Measurements from ENCODE around the gene PHC3. TPM values are rescaled to one million over a fixed set of nuclear protein-coding genes. Genes with fewer than 3 reads are reported as not detected.

The PHC3 gene
- polyA plus RNA-seq, 1 donor (not counting 4 experiments of a cell fraction or from before 2014, with no cell fraction given), result 32.2 TPM

GRCh38 chr3:170063691-170064090, 117.8 kb downstream of the PHC3 start:
- H3K9me3 ChIP-seq (ENCODE audit: control insufficient read depth, low read depth, low read length), result no peaks in the 10 kb centered on the region
- no peak overlapping the region for H3K9ac ChIP-seq (ENCODE audit: control insufficient read depth, extremely low read depth, insufficient read depth, low read length)
- TF ChIP-seq EZH2 (IDR thresholded peaks at IDR 0.05; ENCODE audit: low read length) (no peak), CTCF (optimal IDR thresholded peaks at IDR 0.05 in 1 of 3, IDR thresholded peaks at IDR 0.05 in 1 of 3, conservative IDR thresholded peaks at IDR 0.05 in 1 of 3; ENCODE audit: extremely low read depth in 1 of 3, insufficient read depth in 2 of 3, low read length in 3 of 3) (no peak)
- H3K36me3 ChIP-seq (ENCODE audit: control insufficient read depth in 2 of 2, extremely low read depth in 1 of 2, insufficient read depth in 2 of 2, low read length in 2 of 2), result no peaks in the 10 kb centered on the region
- H3K9me1 ChIP-seq (ENCODE audit: control insufficient read depth, extremely low read depth, insufficient read depth, low read length), result no peaks in the 10 kb centered on the region
- H3K4me3 ChIP-seq (ENCODE audit: control insufficient read depth in 2 of 3, extremely low read depth in 1 of 3, insufficient read depth in 2 of 3, low read depth in 1 of 3, low read length in 3 of 3), result no peak overlapping the region
- dilution Hi-C loops (cut with MboI; ENCODE audit: extremely low pct_ligation_motif_present, low sequenced_read_pairs), result no loop called here
- FAIRE-seq, result no peak
- no peak overlapping the region for H2AFZ ChIP-seq (ENCODE audit: control insufficient read depth, low read length)
- H3K27me3 ChIP-seq (ENCODE audit: control insufficient read depth, extremely low read depth, insufficient read depth, low read length), result no peaks in the 10 kb centered on the region
- H3K4me1 ChIP-seq (ENCODE audit: control insufficient read depth, extremely low read depth, insufficient read depth, low read length), result no peaks in the 10 kb centered on the region
- H3K27ac ChIP-seq (ENCODE audit: control insufficient read depth, insufficient read depth, low read length), result no peak overlapping the region
- no peak overlapping the region for H3K4me2 ChIP-seq (ENCODE audit: control insufficient read depth, extremely low read depth, insufficient read depth, low read depth, low read length)
- H3K79me2 ChIP-seq (ENCODE audit: control insufficient read depth, insufficient read depth, low read length), result no peaks in the 10 kb centered on the region
- DNase-seq (ENCODE audit: low read depth, low spot score), result no peak
- H4K20me1 ChIP-seq (ENCODE audit: control insufficient read depth, extremely low read depth, insufficient read depth, low read length), result no peaks in the 10 kb centered on the region

- Histone ChIP-seq H3K9me1 (ENCODE audit: control insufficient read depth, extremely low read depth, insufficient read depth, low read length) (no peaks in the 10 kb centered on the region), H3K4me3 (ENCODE audit: control insufficient read depth in 2 of 3, extremely low read depth in 1 of 3, insufficient read depth in 2 of 3, low read depth in 1 of 3, low read length in 3 of 3) (no peak overlapping the region), H3K9ac (ENCODE audit: control insufficient read depth, extremely low read depth, insufficient read depth, low read length) (no peak overlapping the region), H4K20me1 (ENCODE audit: control insufficient read depth, extremely low read depth, insufficient read depth, low read length) (no peaks in the 10 kb centered on the region), H3K27ac (ENCODE audit: control insufficient read depth, insufficient read depth, low read length) (no peak overlapping the region), H3K9me3 (ENCODE audit: control insufficient read depth, low read depth, low read length) (no peaks in the 10 kb centered on the region), H3K36me3 (ENCODE audit: control insufficient read depth in 2 of 2, extremely low read depth in 1 of 2, insufficient read depth in 2 of 2, low read length in 2 of 2) (no peaks in the 10 kb centered on the region), H3K79me2 (ENCODE audit: control insufficient read depth, insufficient read depth, low read length) (no peaks in the 10 kb centered on the region), H3K4me1 (ENCODE audit: control insufficient read depth, extremely low read depth, insufficient read depth, low read length) (no peaks in the 10 kb centered on the region), H2AFZ (ENCODE audit: control insufficient read depth, low read length) (no peak overlapping the region), H3K27me3 (ENCODE audit: control insufficient read depth, extremely low read depth, insufficient read depth, low read length) (no peaks in the 10 kb centered on the region), H3K4me2 (ENCODE audit: control insufficient read depth, extremely low read depth, insufficient read depth, low read depth, low read length) (no peak overlapping the region)
- FAIRE-seq, result no peak
- DNase-seq (ENCODE audit: low read depth, low spot score), result no peak
- no peak for TF ChIP-seq CTCF (optimal IDR thresholded peaks at IDR 0.05 in 1 of 3, IDR thresholded peaks at IDR 0.05 in 1 of 3, conservative IDR thresholded peaks at IDR 0.05 in 1 of 3; ENCODE audit: extremely low read depth in 1 of 3, insufficient read depth in 2 of 3, low read length in 3 of 3)
- no peak for TF ChIP-seq EZH2 (IDR thresholded peaks at IDR 0.05; ENCODE audit: low read length)
- dilution Hi-C loops (cut with MboI; ENCODE audit: extremely low pct_ligation_motif_present, low sequenced_read_pairs), result no loop called here
Measured at GRCh38 chr3:170062769-170063168, 118.8 kb downstream of the PHC3 start.

Measured in keratinocyte (primary cell).